ES-I3 (cell line): ENCODE data around the gene NAT14.

Source experiments
- H3K36me3 ChIP-seq: 2 replicates; pipeline ENCODE4 v1.6.1; 2013; ENCODE audit warnings: mild to moderate bottlenecking, low read length, control low read depth, moderate library complexity; ENCODE audit not compliant: insufficient read depth
- H3K4me1 ChIP-seq: 2 replicates; pipeline ENCODE4 v1.6.1; 2013; ENCODE audit warnings: mild to moderate bottlenecking, control low read depth, low read length; ENCODE audit not compliant: insufficient read depth
- H3K9ac ChIP-seq: 2 replicates; pipeline ENCODE4 v1.6.1; 2013; ENCODE audit warnings: low read depth, mild to moderate bottlenecking, low read length, moderate library complexity
- H3K9me3 ChIP-seq: 2 replicates; pipeline ENCODE4 v1.6.1; 2013; ENCODE audit warnings: mild to moderate bottlenecking, low read length, moderate library complexity; ENCODE audit not compliant: control insufficient read depth, insufficient read depth

Gene NAT14

DNA sequence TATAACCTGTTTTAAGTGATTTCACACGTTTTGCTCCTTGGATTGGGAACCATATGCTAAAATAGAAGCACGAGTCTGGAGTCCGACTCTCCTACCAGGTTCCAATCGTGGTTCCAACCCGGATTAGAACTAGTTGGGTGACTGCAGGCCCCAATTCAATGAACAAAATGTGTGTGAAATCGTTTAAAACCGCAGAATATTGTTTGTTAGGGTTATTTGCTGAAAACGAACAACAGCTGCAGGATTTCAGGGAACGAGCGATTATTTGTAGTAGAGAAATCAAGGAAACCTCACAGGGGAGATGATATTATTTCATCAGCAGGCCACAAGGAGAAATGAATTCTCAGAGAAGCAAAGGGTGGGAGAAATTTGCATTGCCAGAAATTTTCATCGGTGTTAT lies 20.0 kb downstream of the NAT14 start:
- no peaks in the 10 kb centered on the region for H3K4me1 ChIP-seq
- no peaks in the 10 kb centered on the region for H3K36me3 ChIP-seq
- H3K9ac ChIP-seq = no peak overlapping the region
- peaks cover 5% of the 10 kb centered on the region; the same call in 1 of the 2 replicates for H3K9me3 ChIP-seq

DNA sequence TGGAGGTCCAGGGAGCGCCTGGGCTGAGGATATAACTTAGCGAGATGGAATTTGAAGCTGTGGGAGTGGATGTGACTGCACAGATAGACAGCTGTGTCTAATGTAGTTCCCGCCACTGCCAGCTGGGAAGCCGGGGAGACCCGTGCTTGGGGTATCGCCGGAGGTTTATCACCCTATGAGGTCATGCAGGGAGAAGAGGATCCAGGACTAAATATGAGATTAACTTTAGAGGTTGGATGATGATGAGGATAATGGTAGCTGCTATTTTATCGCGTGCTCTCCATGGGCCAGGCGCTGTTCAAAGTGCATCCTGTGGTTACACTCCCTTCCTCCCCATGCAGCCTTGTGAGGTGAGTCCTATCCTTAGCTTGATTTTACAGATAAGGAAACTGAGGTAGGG lies 23.1 kb downstream of the NAT14 start:
- peaks cover 4% of the 10 kb centered on the region; the same call in 1 of the 2 replicates for H3K9me3 ChIP-seq
- H3K36me3 ChIP-seq = no peaks in the 10 kb centered on the region
- no peak overlapping the region for H3K9ac ChIP-seq
- H3K4me1 ChIP-seq = no peaks in the 10 kb centered on the region

GRCh38 chr19:55516878-55517620 lies 32.1 kb downstream of the NAT14 start:
- peak overlapping the region; percentile 39; the same call in 1 of the 2 replicates for H3K9ac ChIP-seq
- H3K4me1 ChIP-seq = no peaks in the 10 kb centered on the region; the same call in 1 of the 2 replicates
- no peaks in the 10 kb centered on the region for H3K9me3 ChIP-seq
- H3K36me3 ChIP-seq = no peaks in the 10 kb centered on the region

DNA sequence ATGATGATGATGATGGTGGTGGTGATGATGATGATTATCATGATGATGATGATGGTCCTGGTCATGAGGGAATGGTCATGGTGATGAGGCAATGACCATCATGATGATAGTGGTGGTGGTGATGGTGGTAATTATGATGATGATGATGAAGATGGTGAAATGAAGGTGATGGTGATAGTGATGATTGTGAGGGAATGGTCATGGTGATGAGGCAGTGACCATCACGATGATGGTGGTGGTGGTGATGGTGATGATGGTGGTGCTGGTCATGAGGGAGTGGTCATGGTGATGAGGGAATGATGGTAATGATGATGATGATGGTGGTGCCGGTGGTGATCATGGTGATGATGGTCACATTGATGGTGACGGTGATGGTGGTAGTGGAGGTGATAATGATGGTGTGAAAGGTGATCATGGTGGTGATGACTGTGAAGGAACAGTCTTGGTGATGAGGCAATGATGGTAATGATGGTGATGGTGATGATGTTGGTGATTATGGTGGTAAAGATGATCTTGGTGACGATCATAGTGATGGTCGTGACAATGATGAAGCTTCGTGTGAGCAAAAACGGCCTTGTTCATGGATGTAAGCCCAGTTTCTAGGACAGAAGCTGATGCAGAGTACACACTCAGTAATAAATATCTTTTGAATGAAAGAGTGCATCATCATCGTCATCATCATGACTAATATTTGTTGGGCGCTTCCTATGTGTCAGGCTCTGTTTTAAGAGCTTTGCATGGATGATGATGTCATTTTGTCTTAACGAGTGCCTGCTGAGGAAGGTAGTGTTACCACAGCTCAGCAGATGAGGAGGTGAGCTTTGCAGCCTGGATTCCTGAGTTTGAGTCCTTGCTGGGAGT lies 34.7 kb downstream of the NAT14 start:
- Histone ChIP-seq H3K4me1 (no peaks in the 10 kb centered on the region; the same call in 1 of the 2 replicates), H3K9me3 (no peaks in the 10 kb centered on the region), H3K9ac (no peak overlapping the region), H3K36me3 (no peaks in the 10 kb centered on the region)

DNA sequence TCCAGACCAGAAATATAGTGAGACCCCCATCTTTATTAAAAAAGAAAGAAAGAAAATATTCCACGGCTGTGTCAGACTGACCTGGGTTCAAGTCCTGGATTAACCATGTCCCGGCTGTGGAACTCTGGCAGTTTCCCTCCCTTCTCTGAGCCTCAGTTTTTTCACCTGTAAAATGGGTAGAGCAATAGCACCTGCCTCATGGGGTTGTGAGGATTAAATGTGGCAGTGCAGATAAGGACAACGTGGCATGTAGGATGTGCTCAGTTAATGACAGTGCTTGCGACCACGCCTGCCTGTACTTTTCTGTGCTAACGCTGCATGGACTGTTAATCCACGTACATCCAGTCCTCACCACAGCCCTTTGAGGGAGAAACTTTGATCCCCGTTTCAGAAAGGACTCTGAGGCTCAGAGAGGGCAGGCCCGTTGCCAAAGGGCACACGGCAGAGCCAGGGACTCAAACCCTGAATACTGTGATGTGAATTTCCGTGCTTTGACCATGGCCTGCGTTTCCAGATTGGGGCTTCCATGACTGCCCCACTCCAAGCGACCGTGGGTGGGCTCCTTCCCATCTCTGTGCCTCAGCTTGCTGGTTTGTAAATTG lies 35.8 kb downstream of the NAT14 start:
- Histone ChIP-seq H3K9me3 (no peaks in the 10 kb centered on the region), H3K36me3 (no peaks in the 10 kb centered on the region), H3K4me1 (no peaks in the 10 kb centered on the region; the same call in 1 of the 2 replicates), H3K9ac (no peak overlapping the region)

GRCh38 chr19:55525289-55526101 lies 40.5 kb downstream of the NAT14 start:
- no peaks in the 10 kb centered on the region for H3K9me3 ChIP-seq
- no peaks in the 10 kb centered on the region for H3K36me3 ChIP-seq
- peaks cover 4% of the 10 kb centered on the region; the same call in 1 of the 2 replicates for H3K4me1 ChIP-seq
- no peak overlapping the region for H3K9ac ChIP-seq

GRCh38 chr19:55526216-55527196 lies 41.5 kb downstream of the NAT14 start:
- H3K9me3 ChIP-seq = no peaks in the 10 kb centered on the region
- no peaks in the 10 kb centered on the region for H3K36me3 ChIP-seq
- H3K9ac ChIP-seq = no peak overlapping the region
- H3K4me1 ChIP-seq = peaks cover 4% of the 10 kb centered on the region; the same call in 1 of the 2 replicates

- Histone ChIP-seq H3K9me3 (no peaks in the 10 kb centered on the region), H3K4me1 (peaks cover 4% of the 10 kb centered on the region; the same call in 1 of the 2 replicates), H3K9ac (no peak overlapping the region), H3K36me3 (no peaks in the 10 kb centered on the region)
Measured at GRCh38 chr19:55527197-55528029, 42.4 kb downstream of the NAT14 start.

DNA sequence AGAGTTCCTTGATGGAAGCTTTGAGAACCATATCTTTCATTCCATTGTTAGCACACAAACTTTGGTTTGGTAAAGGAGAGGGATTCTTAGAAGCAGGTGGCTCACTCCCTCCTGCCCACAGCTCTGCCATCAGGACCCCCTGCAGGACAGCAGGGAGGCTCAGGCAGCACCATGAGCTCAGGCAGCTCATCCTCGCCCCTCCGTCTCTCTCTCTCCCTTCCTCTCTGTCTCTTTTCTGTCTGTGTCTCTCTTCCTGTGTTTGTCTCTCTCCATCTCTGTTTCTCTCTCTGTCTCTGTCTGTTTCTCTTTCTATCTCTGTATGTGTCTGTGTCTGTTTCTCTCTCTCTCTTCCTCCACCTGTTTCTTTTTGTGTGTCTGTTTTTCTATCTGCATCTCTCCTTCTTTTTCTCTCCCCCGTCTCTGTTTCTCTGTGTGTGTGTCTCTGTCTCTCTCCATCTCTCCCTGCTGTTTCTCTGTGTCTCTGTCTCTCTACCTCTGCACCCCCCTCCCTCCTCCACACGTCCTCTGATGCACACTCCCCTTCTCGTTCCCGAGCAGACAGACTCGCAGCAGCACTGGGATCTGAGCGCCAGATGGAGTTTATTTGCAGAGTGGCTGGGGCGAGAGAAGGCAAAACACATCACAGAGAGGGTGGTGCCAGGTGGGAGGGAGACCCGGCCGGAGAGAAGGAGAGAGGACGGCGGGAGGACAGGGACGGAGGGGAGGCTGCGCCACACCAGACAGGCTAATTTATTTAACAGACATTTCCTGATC lies 43.2 kb downstream of the NAT14 start:
- H3K9me3 ChIP-seq = no peaks in the 10 kb centered on the region
- H3K36me3 ChIP-seq = no peaks in the 10 kb centered on the region
- peaks cover 4% of the 10 kb centered on the region; the same call in 1 of the 2 replicates for H3K4me1 ChIP-seq
- H3K9ac ChIP-seq = no peak overlapping the region

- no peaks in the 10 kb centered on the region for H3K9me3 ChIP-seq
- H3K4me1 ChIP-seq = peaks cover 4% of the 10 kb centered on the region; the same call in 1 of the 2 replicates
- H3K36me3 ChIP-seq = no peaks in the 10 kb centered on the region
- no peak overlapping the region for H3K9ac ChIP-seq
Measured at GRCh38 chr19:55529636-55530234, 44.7 kb downstream of the NAT14 start.

- Histone ChIP-seq H3K9ac (no peak overlapping the region), H3K4me1 (peaks cover 4% of the 10 kb centered on the region; the same call in 1 of the 2 replicates), H3K9me3 (no peaks in the 10 kb centered on the region), H3K36me3 (peaks cover 2% of the 10 kb centered on the region; the same call in 1 of the 2 replicates)
Measured at GRCh38 chr19:55530996-55531395, 46.0 kb downstream of the NAT14 start.
